Mammary epithelial cell (primary cell): ENCODE measurements around the gene ILDR1.

Experiments
- EZH2 ChIP-seq: IDR thresholded peaks from 2 replicates; pipeline ENCODE4 v1.6.1; 2012; ENCODE audit warnings: low read length, inconsistent platforms, borderline replicate concordance
- TF ChIP-seq, protein P1 (sequence below), 2 donors: IDR thresholded peaks in 1 of 2; conservative IDR thresholded peaks in 1 of 2; 2 replicates each; pipeline ENCODE4 v1.5.1; 2011 to 2012; ENCODE audit warnings: inconsistent platforms in 2 of 2, low read length in 2 of 2, mild to moderate bottlenecking in 2 of 2, control low read depth in 1 of 2, low read depth in 1 of 2; ENCODE audit not compliant: insufficient read depth in 1 of 2; ENCODE audit errors: extremely low read depth in 1 of 2

- TF ChIP-seq, protein P1, sequence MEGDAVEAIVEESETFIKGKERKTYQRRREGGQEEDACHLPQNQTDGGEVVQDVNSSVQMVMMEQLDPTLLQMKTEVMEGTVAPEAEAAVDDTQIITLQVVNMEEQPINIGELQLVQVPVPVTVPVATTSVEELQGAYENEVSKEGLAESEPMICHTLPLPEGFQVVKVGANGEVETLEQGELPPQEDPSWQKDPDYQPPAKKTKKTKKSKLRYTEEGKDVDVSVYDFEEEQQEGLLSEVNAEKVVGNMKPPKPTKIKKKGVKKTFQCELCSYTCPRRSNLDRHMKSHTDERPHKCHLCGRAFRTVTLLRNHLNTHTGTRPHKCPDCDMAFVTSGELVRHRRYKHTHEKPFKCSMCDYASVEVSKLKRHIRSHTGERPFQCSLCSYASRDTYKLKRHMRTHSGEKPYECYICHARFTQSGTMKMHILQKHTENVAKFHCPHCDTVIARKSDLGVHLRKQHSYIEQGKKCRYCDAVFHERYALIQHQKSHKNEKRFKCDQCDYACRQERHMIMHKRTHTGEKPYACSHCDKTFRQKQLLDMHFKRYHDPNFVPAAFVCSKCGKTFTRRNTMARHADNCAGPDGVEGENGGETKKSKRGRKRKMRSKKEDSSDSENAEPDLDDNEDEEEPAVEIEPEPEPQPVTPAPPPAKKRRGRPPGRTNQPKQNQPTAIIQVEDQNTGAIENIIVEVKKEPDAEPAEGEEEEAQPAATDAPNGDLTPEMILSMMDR (conservative IDR thresholded peaks at IDR 0.05 in 1 of 2, IDR thresholded peaks at IDR 0.05 in 1 of 2; ENCODE audit: extremely low read depth in 1 of 2, insufficient read depth in 1 of 2, low read depth in 1 of 2, low read length in 2 of 2) = no peak
- no peak for TF ChIP-seq EZH2
Measured at GRCh38 chr3:121981473-121981872, 40.6 kb downstream of the ILDR1 start.
